Central memory CD8-positive, alpha-beta T cell (primary cell): ENCODE results near the gene OBSCN.

Experiments
- ATAC-seq: fragments of 150-1000 bp; cut with Tn5 transposase; replicated peaks from 2 replicates; pipeline ENCODE4 v1.10.0; 2022; ENCODE audit warnings: mild to moderate bottlenecking, moderate FRiP score, moderate number of reproducible peaks; ENCODE audit not compliant: poor library complexity, severe bottlenecking; ENCODE audit errors: extremely low read depth
- DNase-seq, 2 donors: peaks; one replicate each; pipeline ENCODE4 v3.0.0; 2021; ENCODE audit warnings: low spot score in 2 of 2
- H3K27ac Mint-ChIP-seq: one replicate; pipeline ENCODE4 v1.8.0; 2022; ENCODE audit warnings: low read depth, mild to moderate bottlenecking, moderate library complexity, mixed read lengths
- H3K27me3 Mint-ChIP-seq: one replicate; pipeline ENCODE4 v1.8.0; 2022; ENCODE audit warnings: mixed read lengths
- H3K36me3 Mint-ChIP-seq: one replicate; pipeline ENCODE4 v1.8.0; 2022; ENCODE audit warnings: mild to moderate bottlenecking, moderate library complexity, mixed read lengths; ENCODE audit not compliant: insufficient read depth
- H3K4me1 Mint-ChIP-seq: one replicate; pipeline ENCODE4 v1.8.0; 2022; ENCODE audit warnings: mixed read lengths
- H3K4me3 Mint-ChIP-seq: one replicate; pipeline ENCODE4 v1.8.0; 2022; ENCODE audit warnings: mild to moderate bottlenecking, moderate library complexity, mixed read lengths
- H3K9me3 Mint-ChIP-seq: one replicate; pipeline ENCODE4 v1.8.0; 2022; ENCODE audit warnings: mixed read lengths

The OBSCN gene

GRCh38 chr1:228280961-228281591 is 73.2 kb downstream of the OBSCN start:
- Mint-ChIP-seq H3K27ac (peak overlapping the region; percentile 71), H3K27me3 (no peaks in the 10 kb centered on the region), H3K4me3 (no peak overlapping the region), H3K9me3 (no peaks in the 10 kb centered on the region), H3K36me3 (peaks cover 8% of the 10 kb centered on the region), H3K4me1 (no peaks in the 10 kb centered on the region)
- ATAC-seq (no peak), DNase-seq (no peak)

GRCh38 chr1:228281631-228282328 is 73.9 kb downstream of the OBSCN start:
- Mint-ChIP-seq H3K27ac (peak overlapping the region; percentile 71), H3K4me3 (no peak overlapping the region), H3K9me3 (no peaks in the 10 kb centered on the region), H3K36me3 (peaks cover 8% of the 10 kb centered on the region), H3K4me1 (no peaks in the 10 kb centered on the region), H3K27me3 (no peaks in the 10 kb centered on the region)
- no peak for DNase-seq
- ATAC-seq: no peak

- peaks cover 4% of the 10 kb centered on the region for H3K4me1 Mint-ChIP-seq
- DNase-seq: no peak
- H3K27ac Mint-ChIP-seq: no peak overlapping the region
- H3K27me3 Mint-ChIP-seq: no peaks in the 10 kb centered on the region
- ATAC-seq: no peak
- H3K4me3 Mint-ChIP-seq: no peak overlapping the region
- no peaks in the 10 kb centered on the region for H3K9me3 Mint-ChIP-seq
- peaks cover 6% of the 10 kb centered on the region for H3K36me3 Mint-ChIP-seq
These were observed 74.6 kb downstream of the OBSCN start for GRCh38 chr1:228282329-228283042.

GRCh38 chr1:228283043-228283371 is 75.2 kb downstream of the OBSCN start:
- Mint-ChIP-seq H3K27ac (no peak overlapping the region), H3K4me1 (peaks cover 5% of the 10 kb centered on the region), H3K4me3 (no peak overlapping the region), H3K36me3 (peaks cover 6% of the 10 kb centered on the region), H3K27me3 (no peaks in the 10 kb centered on the region), H3K9me3 (no peaks in the 10 kb centered on the region)
- ATAC-seq (no peak), DNase-seq (no peak)

- ATAC-seq: no peak
- H3K4me3 Mint-ChIP-seq: no peak overlapping the region
- H3K4me1 Mint-ChIP-seq: peaks cover 10% of the 10 kb centered on the region
- H3K36me3 Mint-ChIP-seq: peaks cover 6% of the 10 kb centered on the region
- no peak overlapping the region for H3K27ac Mint-ChIP-seq
- no peak for DNase-seq
- H3K9me3 Mint-ChIP-seq: no peaks in the 10 kb centered on the region
- no peaks in the 10 kb centered on the region for H3K27me3 Mint-ChIP-seq
These were observed 75.8 kb downstream of the OBSCN start for GRCh38 chr1:228283476-228284147.

- Mint-ChIP-seq H3K36me3 (peaks cover 6% of the 10 kb centered on the region), H3K27me3 (no peaks in the 10 kb centered on the region), H3K9me3 (no peaks in the 10 kb centered on the region), H3K4me3 (no peak overlapping the region), H3K27ac (no peak overlapping the region), H3K4me1 (peaks cover 15% of the 10 kb centered on the region)
- no peak for DNase-seq
- no peak for ATAC-seq
These were observed 76.3 kb downstream of the OBSCN start for GRCh38 chr1:228284148-228284495.

GRCh38 chr1:228284521-228284920 is 76.7 kb downstream of the OBSCN start:
- no peak for ATAC-seq
- Mint-ChIP-seq H3K27me3 (no peaks in the 10 kb centered on the region), H3K4me3 (no peak overlapping the region), H3K36me3 (peaks cover 6% of the 10 kb centered on the region), H3K9me3 (no peaks in the 10 kb centered on the region), H3K4me1 (peaks cover 19% of the 10 kb centered on the region), H3K27ac (no peak overlapping the region)
- DNase-seq: no peak

- ATAC-seq (no peak), DNase-seq (no peak)
- Mint-ChIP-seq H3K36me3 (peaks cover 6% of the 10 kb centered on the region), H3K4me1 (peaks cover 22% of the 10 kb centered on the region), H3K9me3 (no peaks in the 10 kb centered on the region), H3K27me3 (no peaks in the 10 kb centered on the region), H3K27ac (no peak overlapping the region), H3K4me3 (no peak overlapping the region)
These were observed 78.0 kb downstream of the OBSCN start for GRCh38 chr1:228285661-228286504.

- no peaks in the 10 kb centered on the region for H3K27me3 Mint-ChIP-seq
- DNase-seq: no peak
These were observed 78.9 kb downstream of the OBSCN start for GRCh38 chr1:228286505-228287417.

GRCh38 chr1:228287541-228288425 is 79.9 kb downstream of the OBSCN start:
- no peak overlapping the region for H3K4me3 Mint-ChIP-seq
- H3K27ac Mint-ChIP-seq: peak overlapping the region; percentile 78
- no peaks in the 10 kb centered on the region for H3K27me3 Mint-ChIP-seq
- ATAC-seq (no peak), DNase-seq (no peak)
- peaks cover 22% of the 10 kb centered on the region for H3K4me1 Mint-ChIP-seq
- H3K36me3 Mint-ChIP-seq: peaks cover 6% of the 10 kb centered on the region
- no peaks in the 10 kb centered on the region for H3K9me3 Mint-ChIP-seq

More at GRCh38 chr1:228286505-228287417, 78.9 kb downstream of the OBSCN start:
- ATAC-seq: no peak
- no peaks in the 10 kb centered on the region for H3K9me3 Mint-ChIP-seq
- peak overlapping the region; percentile 35 for H3K27ac Mint-ChIP-seq
- peaks cover 6% of the 10 kb centered on the region for H3K36me3 Mint-ChIP-seq
- peaks cover 22% of the 10 kb centered on the region for H3K4me1 Mint-ChIP-seq
- H3K4me3 Mint-ChIP-seq: no peak overlapping the region
